H9 (cell line): ENCODE results near the gene RPL38. TPM values are rescaled to one million over a fixed set of nuclear protein-coding genes. Genes with fewer than 3 reads are reported as not detected.

ENCODE experiments used
- DNase-seq: peaks from one replicate; pipeline ENCODE4 v3.0.0-alpha.2; 2017
- H2AFZ ChIP-seq: one replicate; pipeline ENCODE4 v1.6.1; 2013; ENCODE audit warnings: mild to moderate bottlenecking, low read length, control low read depth, moderate library complexity
- H2AK5ac ChIP-seq: 2 replicates; pipeline ENCODE4 v1.6.1; 2013; ENCODE audit warnings: low read length, control low read depth, mixed read lengths; ENCODE audit not compliant: insufficient read length
- H2BK120ac ChIP-seq: one replicate; pipeline ENCODE4 v1.6.1; 2013; ENCODE audit warnings: low read depth, mild to moderate bottlenecking, low read length, control low read depth, inconsistent platforms; ENCODE audit not compliant: poor library complexity, severe bottlenecking
- H2BK12ac ChIP-seq: 2 replicates; pipeline ENCODE4 v1.6.1; 2013; ENCODE audit warnings: low read length, control low read depth, mixed read lengths, low read depth; ENCODE audit not compliant: insufficient read length
- H2BK15ac ChIP-seq: 2 replicates; pipeline ENCODE4 v1.6.1; 2013; ENCODE audit warnings: low read depth, low read length, control low read depth
- H2BK20ac ChIP-seq: one replicate; pipeline ENCODE4 v1.6.1; 2013; ENCODE audit warnings: low read depth, mild to moderate bottlenecking, low read length, control low read depth, inconsistent platforms; ENCODE audit not compliant: poor library complexity, severe bottlenecking
- H2BK5ac ChIP-seq: 2 replicates; pipeline ENCODE4 v1.6.1; 2013; ENCODE audit warnings: low read length, control low read depth, mixed read lengths; ENCODE audit not compliant: insufficient read length
- H3K14ac ChIP-seq: 2 replicates; pipeline ENCODE4 v1.6.1; 2013; ENCODE audit warnings: low read length, control low read depth; ENCODE audit not compliant: insufficient read depth
- H3K18ac ChIP-seq: 2 replicates; pipeline ENCODE4 v1.6.1; 2013; ENCODE audit warnings: low read depth, mild to moderate bottlenecking, mixed read lengths, low read length, control low read depth; ENCODE audit not compliant: insufficient read length
- H3K23ac ChIP-seq: 2 replicates; pipeline ENCODE4 v1.6.1; 2013; ENCODE audit warnings: low read length, control low read depth, mixed read lengths, low read depth; ENCODE audit not compliant: insufficient read length
- H3K23me2 ChIP-seq: 2 replicates; pipeline ENCODE4 v1.6.1; 2013; ENCODE audit warnings: low read depth, mild to moderate bottlenecking, mixed read lengths, low read length, control low read depth; ENCODE audit not compliant: insufficient read length, poor library complexity, severe bottlenecking
- H3K27ac ChIP-seq: 2 replicates; pipeline ENCODE4 v1.5.1; 2013; ENCODE audit warnings: low read length, control low read depth, mixed read lengths, low read depth; ENCODE audit not compliant: insufficient read length
- H3K27me3 ChIP-seq: 2 replicates; pipeline ENCODE4 v1.6.1; 2013; ENCODE audit warnings: low read length, control low read depth, inconsistent platforms; ENCODE audit not compliant: insufficient read depth
- H3K4ac ChIP-seq: 2 replicates; pipeline ENCODE4 v1.6.1; 2013; ENCODE audit warnings: low read depth, mild to moderate bottlenecking, control low read depth, inconsistent platforms, low read length, moderate library complexity
- H3K4me1 ChIP-seq: 2 replicates; pipeline ENCODE4 v1.6.1; 2013; ENCODE audit warnings: low read length, control low read depth, inconsistent platforms; ENCODE audit not compliant: insufficient read depth
- H3K4me2 ChIP-seq: 2 replicates; pipeline ENCODE4 v1.6.1; 2013; ENCODE audit warnings: low read length, control low read depth, mixed read lengths; ENCODE audit not compliant: insufficient read length, insufficient read depth
- H3K56ac ChIP-seq: 2 replicates; pipeline ENCODE4 v1.6.1; 2013; ENCODE audit warnings: low read depth, mild to moderate bottlenecking, mixed read lengths, low read length, control low read depth; ENCODE audit not compliant: insufficient read length
- H3K79me1 ChIP-seq: 2 replicates; pipeline ENCODE4 v1.6.1; 2013; ENCODE audit warnings: low read depth, mild to moderate bottlenecking, moderate library complexity, low read length, control low read depth, inconsistent platforms; ENCODE audit not compliant: insufficient read depth, poor library complexity, severe bottlenecking
- H3K79me2 ChIP-seq: 2 replicates; pipeline ENCODE4 v1.6.1; 2013; ENCODE audit warnings: low read length, control low read depth, inconsistent platforms; ENCODE audit not compliant: insufficient read depth
- H3K9ac ChIP-seq: 2 replicates; pipeline ENCODE4 v1.6.1; 2013; ENCODE audit warnings: low read length, control low read depth, mixed read lengths; ENCODE audit not compliant: insufficient read length; ENCODE audit errors: extremely low read depth
- H3K9me3 ChIP-seq: one replicate; pipeline ENCODE4 v1.6.1; 2013; ENCODE audit warnings: low read depth, low read length, inconsistent platforms; ENCODE audit not compliant: control insufficient read depth
- H3T11ph ChIP-seq: one replicate; pipeline ENCODE4 v1.6.1; 2013; ENCODE audit warnings: mild to moderate bottlenecking, low read length, control low read depth, inconsistent platforms
- H4K20me1 ChIP-seq: one replicate; pipeline ENCODE4 v1.6.1; 2013; ENCODE audit not compliant: control insufficient read depth, insufficient read length, insufficient read depth
- H4K5ac ChIP-seq: 2 replicates; pipeline ENCODE4 v1.6.1; 2013; ENCODE audit warnings: low read depth, mild to moderate bottlenecking, mixed read lengths, low read length, control low read depth; ENCODE audit not compliant: insufficient read length
- H4K8ac ChIP-seq: replicated peaks from 2 replicates; pipeline ENCODE4 v1.6.1; 2013; ENCODE audit warnings: low read length, control low read depth, mixed read lengths, low read depth; ENCODE audit not compliant: insufficient read length
- H4K91ac ChIP-seq: 2 replicates; pipeline ENCODE4 v1.6.1; 2013; ENCODE audit warnings: low read depth, mild to moderate bottlenecking, moderate library complexity, mixed read lengths, low read length, control low read depth; ENCODE audit not compliant: insufficient read length
- H3K27ac Mint-ChIP-seq, 3 experiments: 2 replicates in 2 of 3; 3 replicates in 1 of 3; pipeline ENCODE4 v1.8.0; 2020 to 2021; ENCODE audit warnings: mixed read lengths in 3 of 3, mild to moderate bottlenecking in 1 of 3, moderate library complexity in 1 of 3
- H3K27me3 Mint-ChIP-seq: 2 replicates; pipeline ENCODE4 v1.8.0; 2021; ENCODE audit warnings: low read depth, mild to moderate bottlenecking, moderate library complexity, mixed read lengths
- H3K36me3 Mint-ChIP-seq, 3 experiments: 2 replicates in 2 of 3; 3 replicates in 1 of 3; pipeline ENCODE4 v1.8.0; 2020 to 2021; ENCODE audit warnings: low read depth in 3 of 3, mixed read lengths in 3 of 3; ENCODE audit not compliant: insufficient read depth in 1 of 3
- H3K4me1 Mint-ChIP-seq, 2 experiments: 2 replicates each; pipeline ENCODE4 v1.8.0; 2020; ENCODE audit warnings: mixed read lengths in 2 of 2
- H3K4me3 Mint-ChIP-seq, 2 experiments: 2 replicates in 1 of 2; 3 replicates in 1 of 2; pipeline ENCODE4 v1.8.0; 2020 to 2021; ENCODE audit warnings: mild to moderate bottlenecking in 2 of 2, mixed read lengths in 2 of 2, moderate library complexity in 1 of 2
- H3K9me3 Mint-ChIP-seq, 2 experiments: 2 replicates in 1 of 2; 3 replicates in 1 of 2; pipeline ENCODE4 v1.8.0; 2020; ENCODE audit warnings: mild to moderate bottlenecking in 2 of 2, mixed read lengths in 2 of 2, moderate library complexity in 1 of 2
- WGBS: extraction: QIAGEN DNeasy Blood & Tissue Kit; methylation state at CpG from one replicate; pipeline ENCODE4 v1.1.7; 2013; ENCODE audit warnings: missing lambda C conversion rate, low lambda C conversion rate, mixed read lengths; ENCODE audit not compliant: insufficient read length; ENCODE audit errors: extremely low coverage; 5-methylcytosine and 5-hydroxymethylcytosine counted together
- total RNA-seq: library from RNA; stranded (reverse); gene quantifications from 2 replicates; pipeline ENCODE4 v1.2.1, GENCODE V29; 2021
- TF ChIP-seq, protein P1 (sequence below): fragments of 200-600 bp; sonication (generic); conservative IDR thresholded peaks from 3 replicates; pipeline ENCODE4 v1.8.0; 2021; ENCODE audit warnings: antibody characterized with exemption, mild to moderate bottlenecking

Gene RPL38
- total RNA-seq, 1 experiment from 2014 or later = 1,358 TPM

DNA sequence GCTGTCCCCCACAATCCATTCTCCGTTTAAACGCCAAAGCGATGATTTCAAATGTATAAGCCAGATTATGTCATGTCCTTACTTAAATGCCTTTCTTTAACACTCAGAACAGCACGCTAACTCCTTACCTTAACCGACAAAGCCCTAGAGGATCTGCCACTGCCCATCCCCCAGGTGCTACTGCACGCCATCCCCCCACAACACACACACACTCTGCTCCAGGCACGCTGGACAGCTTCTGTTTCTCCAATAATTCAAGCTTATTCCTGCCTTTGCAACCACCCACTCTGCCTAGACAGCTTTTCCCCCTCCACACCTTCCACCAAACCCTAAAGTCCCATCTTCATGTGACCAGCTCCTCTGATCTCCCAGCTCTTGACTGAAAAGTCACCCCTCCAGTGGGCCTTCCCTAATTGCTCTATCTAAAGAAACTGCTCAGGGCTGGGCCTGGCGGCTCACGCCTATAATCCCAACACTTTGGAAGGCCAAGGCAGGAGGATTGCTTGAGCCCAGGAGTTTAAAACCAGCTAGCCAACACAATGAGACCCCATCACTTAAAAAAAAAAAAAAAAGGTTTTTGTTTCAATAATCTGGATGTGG, 38.9 kb upstream of the RPL38 start:
- peaks cover 2 to 6% of the 10 kb centered on the region in 2 experiments; a peak in 2 of 5 replicates for H3K9me3 Mint-ChIP-seq
- Histone ChIP-seq H3K4me1 (no peaks in the 10 kb centered on the region; the same call in 1 of the 2 replicates), H2BK120ac (no peak overlapping the region), H3K18ac (no peak overlapping the region), H4K20me1 (no peaks in the 10 kb centered on the region), H3K23ac (no peak overlapping the region), H3T11ph (no peak overlapping the region), H3K14ac (no peak overlapping the region), H3K56ac (no peak overlapping the region), H3K9ac (no peak overlapping the region), H2BK12ac (no peak overlapping the region), H2AK5ac (no peak overlapping the region), H3K4ac (no peak overlapping the region), H3K79me1 (no peaks in the 10 kb centered on the region), H2AFZ (no peak overlapping the region), H3K23me2 (no peaks in the 10 kb centered on the region), H3K4me2 (no peak overlapping the region), H3K9me3 (no peaks in the 10 kb centered on the region), H4K5ac (no peak overlapping the region), H3K79me2 (no peaks in the 10 kb centered on the region), H4K8ac (no peak overlapping the region), H2BK5ac (no peak overlapping the region), H2BK20ac (no peak overlapping the region), H3K27ac (no peak overlapping the region), H4K91ac (no peak overlapping the region), H2BK15ac (no peak overlapping the region), H3K27me3 (no peaks in the 10 kb centered on the region)
- no peaks in the 10 kb centered on the region for H3K36me3 Mint-ChIP-seq
- WGBS = no CpG with 5 or more reads among the region's 9 CpGs
- H3K27me3 Mint-ChIP-seq = peaks cover 7% of the 10 kb centered on the region
- no peak overlapping the region for H3K27ac Mint-ChIP-seq
- TF ChIP-seq, protein P1, sequence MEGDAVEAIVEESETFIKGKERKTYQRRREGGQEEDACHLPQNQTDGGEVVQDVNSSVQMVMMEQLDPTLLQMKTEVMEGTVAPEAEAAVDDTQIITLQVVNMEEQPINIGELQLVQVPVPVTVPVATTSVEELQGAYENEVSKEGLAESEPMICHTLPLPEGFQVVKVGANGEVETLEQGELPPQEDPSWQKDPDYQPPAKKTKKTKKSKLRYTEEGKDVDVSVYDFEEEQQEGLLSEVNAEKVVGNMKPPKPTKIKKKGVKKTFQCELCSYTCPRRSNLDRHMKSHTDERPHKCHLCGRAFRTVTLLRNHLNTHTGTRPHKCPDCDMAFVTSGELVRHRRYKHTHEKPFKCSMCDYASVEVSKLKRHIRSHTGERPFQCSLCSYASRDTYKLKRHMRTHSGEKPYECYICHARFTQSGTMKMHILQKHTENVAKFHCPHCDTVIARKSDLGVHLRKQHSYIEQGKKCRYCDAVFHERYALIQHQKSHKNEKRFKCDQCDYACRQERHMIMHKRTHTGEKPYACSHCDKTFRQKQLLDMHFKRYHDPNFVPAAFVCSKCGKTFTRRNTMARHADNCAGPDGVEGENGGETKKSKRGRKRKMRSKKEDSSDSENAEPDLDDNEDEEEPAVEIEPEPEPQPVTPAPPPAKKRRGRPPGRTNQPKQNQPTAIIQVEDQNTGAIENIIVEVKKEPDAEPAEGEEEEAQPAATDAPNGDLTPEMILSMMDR = no peak
- H3K4me3 Mint-ChIP-seq = no peak overlapping the region
- DNase-seq = peak; percentile 17
- peaks cover 0 to 6% of the 10 kb centered on the region in 2 experiments; a peak in 1 of 4 replicates for H3K4me1 Mint-ChIP-seq
